SH-SY5Y (cell line): ENCODE measurements around the gene HIKESHI.

ENCODE experiments used
- GATA2 ChIP-seq: IDR thresholded peaks from 2 replicates; pipeline ENCODE4 v1.6.1; 2011; ENCODE audit warnings: mild to moderate bottlenecking, low read depth, low read length
- GATA3 ChIP-seq: IDR thresholded peaks from 2 replicates; pipeline ENCODE4 v1.6.1; 2011; ENCODE audit warnings: low read depth, mild to moderate bottlenecking, low read length, moderate library complexity

The HIKESHI gene

DNA sequence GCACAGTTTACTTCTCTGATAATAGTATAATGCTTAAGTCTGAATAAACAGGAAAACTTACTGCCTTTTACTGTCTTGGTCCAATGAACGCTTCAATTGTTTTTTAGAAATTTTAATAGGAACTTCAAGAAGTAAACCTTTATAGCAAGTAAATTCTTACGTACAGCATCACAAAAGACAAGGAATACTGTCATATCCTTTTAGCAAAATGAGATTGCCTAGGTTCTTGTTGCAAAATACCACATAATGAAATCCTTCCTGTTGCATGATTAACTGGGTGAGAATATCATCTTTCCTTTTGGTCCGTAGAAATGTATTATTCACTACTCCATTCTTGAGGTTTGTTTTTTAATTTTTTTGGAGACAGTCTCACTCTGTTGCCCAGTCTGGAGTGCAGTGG lies 22.3 kb upstream of the HIKESHI start:
- TF ChIP-seq GATA2: no peak
- no peak for TF ChIP-seq GATA3

DNA sequence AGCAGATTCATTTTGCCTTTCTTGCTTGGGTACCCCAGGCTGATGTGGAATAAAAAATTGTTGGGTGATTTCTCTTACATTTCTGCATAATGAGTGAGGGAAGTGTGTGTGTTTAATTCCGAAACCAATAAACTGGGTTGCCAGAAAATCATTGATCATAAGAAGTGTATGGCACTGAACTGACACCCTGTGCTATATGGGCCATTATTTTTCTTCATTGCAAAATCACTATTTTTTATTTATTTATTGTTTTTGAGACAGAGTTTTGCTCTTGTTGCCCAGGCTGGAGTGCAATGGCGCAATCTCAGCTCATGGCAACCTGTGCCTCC lies 14.6 kb upstream of the HIKESHI start:
- TF ChIP-seq GATA3: no peak
- TF ChIP-seq GATA2: no peak

DNA sequence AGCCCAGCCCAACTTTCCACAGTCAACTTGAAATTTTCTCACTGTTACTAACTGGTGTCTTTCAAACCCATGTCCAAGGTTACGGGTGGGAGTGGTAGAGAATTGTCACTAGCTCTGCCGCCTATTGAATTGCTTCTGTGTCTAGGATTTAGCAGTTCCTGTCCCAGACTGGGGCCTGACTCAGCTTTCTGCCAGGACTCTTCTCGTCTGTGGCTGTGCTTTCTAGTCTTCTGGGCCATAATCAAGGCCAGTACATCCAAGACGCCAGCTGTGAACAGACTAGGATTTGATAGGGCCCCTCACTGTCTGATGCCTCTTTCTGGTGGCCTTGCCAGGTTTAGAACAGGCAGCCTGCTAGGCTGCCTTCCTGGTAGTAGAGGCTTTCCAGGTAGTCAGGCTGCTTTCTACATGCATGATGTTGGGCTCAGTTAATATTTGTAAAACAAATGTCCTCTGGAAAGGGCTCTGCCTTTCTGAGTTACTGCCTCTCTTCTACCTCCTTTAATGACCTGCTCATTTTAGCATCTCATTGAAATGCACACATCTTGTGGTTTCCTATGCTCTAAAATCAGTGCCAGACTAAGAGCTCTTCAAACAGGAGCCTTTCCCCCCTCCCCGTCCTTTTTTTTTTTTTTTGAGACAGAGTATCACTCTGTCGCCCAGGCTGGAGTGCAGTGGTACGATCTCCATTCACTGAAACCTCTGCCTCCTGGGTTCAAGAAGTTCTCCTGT lies 13.1 kb upstream of the HIKESHI start:
- TF ChIP-seq GATA2: no peak
- TF ChIP-seq GATA3: no peak

DNA sequence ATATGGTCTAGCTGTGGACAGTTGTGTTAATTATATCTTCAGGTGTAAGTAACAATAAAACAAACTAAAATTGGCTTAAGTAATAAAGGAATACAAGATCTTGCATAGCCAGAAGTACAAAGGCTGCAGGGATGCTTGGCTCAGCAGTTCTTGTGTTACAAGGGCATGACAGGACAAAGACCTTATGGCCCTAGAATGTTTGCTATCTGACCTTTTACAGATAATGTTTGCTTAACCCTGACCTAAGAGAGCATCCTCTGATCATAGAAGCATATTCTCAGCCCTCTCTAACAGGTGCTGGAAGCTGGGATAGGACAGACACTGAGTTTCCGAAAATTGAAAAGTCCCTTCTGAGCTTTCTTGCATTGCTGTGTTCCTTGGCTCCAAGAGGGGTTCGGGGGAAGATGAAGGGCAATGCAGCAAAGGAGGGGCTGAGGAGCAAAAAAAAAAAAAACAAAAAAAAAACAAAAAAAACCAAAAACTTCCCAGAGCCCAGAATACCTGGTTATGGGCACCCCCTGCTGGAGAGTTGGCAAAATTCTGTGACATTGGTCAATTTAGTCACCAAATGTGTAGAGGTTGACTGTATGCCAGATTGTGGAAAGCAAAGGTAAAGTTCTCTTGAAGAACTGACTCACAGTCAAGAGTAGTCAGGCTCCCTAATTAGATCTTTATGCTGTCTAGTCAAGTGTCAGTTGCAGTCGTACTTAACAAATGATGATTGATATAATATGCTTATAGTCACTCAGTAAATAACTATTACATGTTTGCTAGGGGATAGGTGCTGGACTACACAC lies 10.4 kb upstream of the HIKESHI start:
- TF ChIP-seq GATA3: no peak
- TF ChIP-seq GATA2: no peak

DNA sequence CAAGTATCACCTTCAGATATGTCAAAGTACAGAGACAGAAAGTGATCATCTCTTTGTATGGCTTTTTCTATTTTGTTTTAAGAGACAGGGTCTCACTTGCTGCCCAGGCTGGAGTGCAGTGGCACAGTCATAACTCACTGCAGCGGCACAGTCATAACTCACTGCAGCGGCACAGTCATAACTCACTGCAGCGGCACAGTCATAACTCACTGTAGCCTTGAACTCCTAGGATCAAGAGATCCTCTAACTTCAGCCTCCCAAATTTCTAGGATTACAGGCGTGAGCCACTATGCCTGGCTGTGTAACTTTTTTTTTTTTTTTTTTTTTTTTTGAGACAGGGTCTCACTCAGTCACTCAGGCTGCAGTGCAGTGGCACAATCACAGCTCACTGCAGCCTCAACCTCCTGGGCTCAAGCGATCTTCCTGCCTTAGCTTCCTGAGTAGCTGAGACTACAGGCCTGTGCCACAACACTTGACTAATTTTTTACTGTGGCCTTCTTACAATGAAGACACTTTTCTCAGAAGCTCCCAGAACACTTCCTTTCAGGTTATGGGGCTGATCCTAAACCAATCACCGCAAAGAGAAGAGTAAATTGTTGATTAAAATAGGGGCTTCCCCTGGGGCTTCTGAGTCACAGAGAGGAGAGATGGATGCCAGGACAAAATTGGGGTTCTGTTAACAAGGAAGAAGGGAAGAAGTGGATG lies 9.0 kb upstream of the HIKESHI start:
- TF ChIP-seq GATA2: no peak
- TF ChIP-seq GATA3: no peak

DNA sequence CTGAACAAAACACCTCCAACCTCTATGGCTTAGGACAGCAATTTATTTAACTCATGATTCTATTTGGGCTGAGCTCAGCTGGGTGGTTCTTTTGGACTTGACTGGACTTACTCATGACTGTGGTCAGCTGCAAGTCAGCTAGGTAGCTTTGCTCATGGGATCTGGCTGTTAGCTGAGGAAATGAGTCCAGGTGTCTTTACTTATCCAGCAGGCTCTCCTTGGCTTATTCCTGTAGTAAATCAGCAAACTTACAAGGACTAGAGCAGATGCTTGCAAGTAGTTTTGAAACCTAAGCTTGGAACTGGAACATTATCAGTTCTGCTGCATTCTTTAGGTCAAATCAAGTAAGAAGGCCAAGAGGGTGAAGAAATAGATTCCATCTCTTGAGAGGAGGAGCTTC lies 8.0 kb upstream of the HIKESHI start:
- TF ChIP-seq GATA2: no peak
- TF ChIP-seq GATA3: no peak

DNA sequence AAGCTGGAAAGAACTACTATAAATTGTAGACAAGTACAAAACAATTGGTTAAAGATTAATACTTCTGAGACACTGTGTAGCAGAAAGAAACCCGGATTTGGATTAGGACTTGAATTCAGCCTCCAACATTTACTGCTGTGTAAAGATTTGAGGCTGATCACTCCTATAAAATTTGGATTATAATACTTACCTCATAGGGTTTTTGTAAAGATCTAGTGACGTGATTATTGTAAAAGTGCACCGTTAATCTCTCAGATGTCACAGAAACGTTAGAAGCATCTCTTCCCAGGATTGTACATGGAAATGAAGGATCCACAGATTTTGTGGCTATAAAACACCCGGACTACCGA lies 323 bp upstream of the HIKESHI start:
- TF ChIP-seq GATA2 (no peak), GATA3 (no peak)

DNA sequence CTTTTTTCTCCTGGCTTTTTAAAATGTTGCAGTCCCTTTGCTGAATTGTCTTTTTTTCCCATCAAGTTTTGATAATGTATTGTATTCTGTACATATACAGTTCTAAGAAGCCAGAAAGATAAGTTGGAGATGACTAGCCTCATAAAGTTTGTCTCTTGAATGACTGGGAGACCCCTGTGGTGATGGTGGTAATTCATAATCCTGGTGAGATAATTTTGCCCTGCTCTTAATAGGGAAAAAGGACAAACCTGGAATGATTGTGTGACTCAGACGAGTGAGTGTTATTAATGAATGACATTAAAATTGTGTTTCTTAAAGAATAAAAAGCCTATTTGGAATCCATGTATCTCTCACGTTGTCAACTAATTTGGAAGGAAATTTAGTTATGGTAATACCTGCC lies 1.2 kb downstream of the HIKESHI start:
- TF ChIP-seq GATA3: no peak
- no peak for TF ChIP-seq GATA2

DNA sequence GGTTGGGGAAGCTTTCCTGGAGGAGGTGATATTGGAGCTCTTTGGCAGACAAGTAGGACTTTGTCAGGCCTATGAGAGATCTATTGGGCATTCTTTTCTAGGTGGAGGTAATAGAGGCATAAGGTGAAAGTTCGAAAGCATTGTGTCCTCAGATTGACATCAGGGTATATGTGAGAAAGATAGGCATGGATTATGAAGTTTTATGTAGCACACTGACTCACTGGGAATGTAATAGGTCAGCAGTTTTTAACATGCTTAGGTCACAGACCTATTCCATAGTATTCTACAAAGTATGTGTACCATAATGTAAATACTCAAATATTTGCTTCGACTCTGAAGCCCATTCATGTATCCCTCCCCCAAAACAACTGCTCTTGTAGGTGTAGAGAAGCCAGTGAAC lies 11.8 kb downstream of the HIKESHI start:
- TF ChIP-seq GATA2 (no peak), GATA3 (no peak)

DNA sequence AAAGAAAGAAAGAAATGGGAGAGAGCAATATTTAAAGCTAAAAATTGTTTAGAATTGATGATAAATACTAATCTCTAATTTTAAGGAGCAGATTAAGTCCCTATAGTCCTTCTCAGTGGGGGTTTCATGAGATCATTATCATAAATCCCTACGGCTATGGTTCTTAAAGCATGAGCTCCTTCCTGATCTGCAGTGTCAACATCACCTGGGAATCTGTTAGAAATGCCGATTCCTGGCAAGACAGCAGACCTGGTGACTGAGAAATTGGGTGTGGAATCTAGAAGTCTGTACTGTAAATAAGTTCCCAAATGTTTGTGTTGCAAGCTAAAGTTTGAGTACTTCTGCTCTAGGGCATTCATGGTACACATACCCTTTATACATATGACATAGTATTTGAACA lies 12.6 kb downstream of the HIKESHI start:
- TF ChIP-seq GATA3 (no peak), GATA2 (no peak)

DNA sequence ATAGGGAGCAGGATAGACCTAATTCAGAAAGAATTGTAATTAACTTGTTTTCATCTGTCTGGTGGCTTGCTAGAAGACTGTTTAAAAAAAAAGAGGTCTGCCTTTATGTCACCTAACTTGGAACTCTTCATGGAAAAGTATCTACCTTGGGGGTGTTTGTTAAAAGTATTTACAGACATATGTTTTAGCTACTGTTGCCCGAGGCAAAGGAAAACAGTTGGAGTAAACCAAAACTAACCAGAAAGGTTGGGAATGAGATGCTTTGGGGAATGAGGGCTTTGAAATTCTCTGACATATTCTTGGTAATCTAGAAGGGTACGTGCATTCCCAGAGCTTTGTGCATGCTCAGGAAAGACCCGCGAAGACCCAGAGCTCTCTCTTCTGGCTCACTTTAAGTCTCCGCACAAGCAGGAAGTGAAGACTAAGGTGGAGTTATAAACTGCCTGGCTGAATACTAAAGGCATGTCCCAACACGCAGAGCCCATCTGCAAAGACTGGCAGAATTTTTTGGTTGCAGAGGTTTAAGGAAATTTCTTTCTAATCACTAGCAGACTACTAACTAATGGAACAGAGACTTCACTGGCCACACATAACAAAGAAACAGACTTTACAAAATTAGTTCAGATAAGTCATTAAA lies 33.2 kb downstream of the HIKESHI start:
- no peak for TF ChIP-seq GATA2
- TF ChIP-seq GATA3: no peak

DNA sequence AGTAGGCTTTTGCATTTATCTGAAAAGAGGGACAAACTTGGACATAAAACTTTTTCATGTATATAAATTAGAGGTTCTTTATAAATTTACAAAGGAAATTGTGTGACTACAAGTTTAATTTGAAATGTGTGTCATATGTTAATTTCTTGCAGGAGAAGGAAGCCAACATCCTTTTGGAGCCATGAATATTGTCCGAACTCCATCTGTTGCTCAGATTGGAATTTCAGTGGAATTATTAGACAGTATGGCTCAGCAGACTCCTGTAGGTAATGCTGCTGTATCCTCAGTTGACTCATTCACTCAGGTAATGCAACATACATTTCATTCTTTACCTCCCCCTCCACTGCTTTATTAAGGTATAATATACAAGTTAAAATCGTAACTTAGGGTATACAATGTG lies 35.2 kb downstream of the HIKESHI start:
- TF ChIP-seq GATA2 (no peak), GATA3 (no peak)

DNA sequence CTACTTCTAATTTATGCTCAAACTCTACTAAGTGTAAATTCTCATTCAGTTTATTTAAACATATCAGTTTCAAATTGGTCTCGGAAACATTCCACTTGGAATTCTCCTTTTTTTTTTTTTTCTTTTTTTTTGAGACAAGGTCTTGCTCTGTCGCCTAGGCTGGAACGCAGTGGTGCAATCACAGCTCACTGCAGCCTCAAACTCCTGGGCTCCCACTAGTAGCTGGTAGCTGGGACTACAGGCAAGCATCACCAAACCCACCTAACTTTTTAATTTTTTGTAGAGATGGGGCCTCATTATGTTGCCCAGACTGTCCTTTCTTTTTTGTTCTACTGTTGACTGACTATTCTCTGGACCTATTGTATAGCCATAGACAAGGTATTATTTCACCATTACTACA lies 39.3 kb downstream of the HIKESHI start:
- TF ChIP-seq GATA2 (no peak), GATA3 (no peak)

DNA sequence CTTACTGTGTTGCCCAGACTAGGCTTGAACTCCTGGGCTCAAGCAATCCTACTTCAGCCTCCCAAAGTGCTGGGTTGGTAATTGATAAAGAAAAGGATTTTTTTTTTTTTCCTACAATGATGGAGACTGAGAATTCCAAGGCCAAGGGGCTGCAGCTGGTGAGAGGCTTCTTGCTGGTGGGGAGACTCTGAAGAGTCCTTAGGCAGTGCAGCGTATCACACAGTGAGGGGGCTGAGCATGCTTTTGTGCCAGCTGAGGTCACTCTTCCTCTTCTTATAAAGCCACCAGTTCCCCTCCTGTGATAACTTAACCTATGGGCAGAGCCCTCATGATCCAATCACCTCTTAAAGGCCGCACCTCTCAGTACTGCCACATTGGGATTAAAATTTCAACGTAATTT lies 44.5 kb downstream of the HIKESHI start:
- TF ChIP-seq GATA3: no peak
- no peak for TF ChIP-seq GATA2
